Right ventricle myocardium superior (tissue), 1 donor: Measurements from ENCODE around the gene PDE5A. TPM values are rescaled to one million over a fixed set of nuclear protein-coding genes. Genes with fewer than 3 reads are reported as not detected.
"Not testable (repeated sequence)": the region's sequence is repeated elsewhere in the genome, so short reads cannot be mapped to it uniquely, and the experiment has no call there.

Experiments used
- ATAC-seq: fragments of 200-7000 bp; cut with Tn5 transposase; one replicate; pipeline ENCODE4 v1.9.1; 2020; ENCODE audit warnings: mild to moderate bottlenecking; ENCODE audit not compliant: poor library complexity
- DNase-seq: peaks from one replicate; pipeline ENCODE4 v3.0.0-alpha.2; 2020
- intact Hi-C: fragments of 100-400 bp; cut with DNase I; formaldehyde crosslinking; loops from one replicate; pipeline ENCODE4 v1.11.2; 2022
- total RNA-seq: library from RNA; stranded (reverse); fragmentation: NEBNext Ultra II Directional; extraction: Animal tissue kit (Norgen Biotek cat#: 25700); gene quantifications from one replicate; pipeline ENCODE4 v1.2.1, GENCODE V29; 2021
- donor health status: DM: no; HTN: yes; CAD: no; lungs with severe emphysema.

The PDE5A gene
- total RNA-seq, 1 donor from 2014 or later: 6.5 TPM

GRCh38 chr4:119454151-119454490 lies 174.5 kb downstream of the PDE5A start:
- ATAC-seq: peak; percentile 22
- intact Hi-C loops, DNase-seq: not testable (repeated sequence)

- DNase-seq, ATAC-seq, intact Hi-C loops: not testable (repeated sequence)
Measured at GRCh38 chr4:119453286-119453685, 175.3 kb downstream of the PDE5A start.

DNA sequence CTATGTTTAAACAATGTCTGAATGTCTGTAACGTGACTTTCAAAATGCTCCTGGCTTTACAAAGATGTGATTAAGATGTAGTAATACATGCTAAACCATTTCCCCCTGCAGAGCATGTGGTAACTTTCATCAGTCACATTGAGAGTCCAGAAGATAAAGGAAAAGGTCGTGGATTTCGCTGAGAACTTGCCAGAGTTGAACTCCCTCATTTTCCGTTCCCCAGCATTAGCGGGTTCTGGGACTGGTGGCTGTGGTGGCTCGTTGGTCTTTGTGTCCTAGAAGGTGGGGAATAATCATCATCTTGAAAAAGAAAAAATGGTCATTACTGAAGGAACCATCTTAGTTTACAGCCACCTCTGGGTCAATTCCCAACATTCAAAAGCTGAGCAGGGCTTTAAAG lies 178.8 kb downstream of the PDE5A start:
- DNase-seq, ATAC-seq, intact Hi-C loops: not testable (repeated sequence)
